A549 (cell line): Measurements from ENCODE around the gene TMPRSS11F. TPM values are rescaled to one million over a fixed set of nuclear protein-coding genes. Genes with fewer than 3 reads are reported as not detected.
"Not testable (repeated sequence)": the region's sequence is repeated elsewhere in the genome, so short reads cannot be mapped to it uniquely, and the experiment has no call there.

ENCODE experiments used
- ATAC-seq, 2 experiments: fragments of 200-7000 bp in 1 of 2; fragments of >200 bp in 1 of 2; cut with Nextera tagmentation in 1 of 2; cut with Tn5 transposase in 1 of 2; 3 replicates each; pipeline versions ENCODE4 v1.8.0 to v1.9.1; 2018 to 2020; ENCODE audit warnings: mild to moderate bottlenecking in 1 of 2, moderate library complexity in 1 of 2
- CTCF ChIA-PET: fragments of 300-600 bp; sonication (Branson Sonifier 250); formaldehyde crosslinking; extraction: SDS; loops from one replicate; lab custom pipeline; 2021; ENCODE audit warnings: antibody characterized with exemption, inconsistent platforms; lab: Yijun Ruan, JAX
- POLR2A ChIA-PET: fragments of 350-600 bp; formaldehyde crosslinking; extraction: SDS; loops from one replicate; lab custom pipeline; 2021; ENCODE audit warnings: antibody characterized with exemption, inconsistent platforms; lab: Yijun Ruan, JAX
- DNase-seq, 2 experiments: peaks; one replicate each; pipeline versions ENCODE4 v3.0.0 to v3.0.0-alpha.2; 2011 to 2016; ENCODE audit warnings: low read depth in 1 of 2, low spot score in 1 of 2
- FAIRE-seq: peaks from 2 replicates; lab custom pipeline; 2011; peaks lifted over from hg19 to GRCh38; lab: Jason Lieb, UNC
- H3K27ac ChIP-seq, 2 experiments: fragments of >200 bp; sonication (Bioruptor Twin); formaldehyde crosslinking; 3 replicates each; pipeline ENCODE4 v1.5.1; 2016 to 2017
- H3K4me1 ChIP-seq: fragments of >200 bp; sonication (Bioruptor Twin); formaldehyde crosslinking; 3 replicates; pipeline ENCODE4 v1.6.1; 2016
- H3K4me2 ChIP-seq: fragments of >200 bp; sonication (Bioruptor Twin); formaldehyde crosslinking; 3 replicates; pipeline ENCODE4 v1.6.1; 2016
- H3K4me3 ChIP-seq: fragments of >200 bp; sonication (Bioruptor Twin); formaldehyde crosslinking; 3 replicates; pipeline ENCODE4 v1.5.1; 2016
- H3K9me3 ChIP-seq: fragments of >200 bp; sonication (Bioruptor Twin); formaldehyde crosslinking; 3 replicates; pipeline ENCODE4 v1.6.1; 2016
- CBX2 ChIP-seq: fragments of 200-600 bp; sonication (generic); IDR thresholded peaks from 2 replicates; pipeline ENCODE4 v1.6.1; 2016; ENCODE audit warnings: low read depth, mild to moderate bottlenecking, borderline replicate concordance
- EP300 ChIP-seq, 2 experiments: fragments of >200 bp; sonication (Bioruptor Twin); formaldehyde crosslinking; IDR thresholded peaks; 2 replicates in 1 of 2; 3 replicates in 1 of 2; pipeline ENCODE4 v1.6.1; 2016 to 2017
- FOSB ChIP-seq: fragments of 250-450 bp; sonication (Bioruptor Pico); IDR thresholded peaks from 2 replicates; pipeline ENCODE4 v1.5.0; 2020; ENCODE audit warnings: mild to moderate bottlenecking, moderate library complexity
- FOXS1 ChIP-seq: fragments of 250-450 bp; sonication (Bioruptor Pico); IDR thresholded peaks from 2 replicates; pipeline ENCODE4 v1.5.0; 2020; ENCODE audit warnings: mild to moderate bottlenecking, moderate library complexity
- HEYL ChIP-seq: fragments of 250-450 bp; sonication (Bioruptor Pico); IDR thresholded peaks from 2 replicates; pipeline ENCODE4 v1.8.0; 2021; ENCODE audit warnings: mild to moderate bottlenecking, moderate library complexity
- HMGXB4 ChIP-seq: fragments of 250-450 bp; sonication (Bioruptor Pico); IDR thresholded peaks from 2 replicates; pipeline ENCODE4 v1.5.0; 2021; ENCODE audit warnings: mild to moderate bottlenecking, moderate library complexity, borderline replicate concordance
- HOXB5 ChIP-seq: fragments of 250-450 bp; sonication (Bioruptor Pico); IDR thresholded peaks from 2 replicates; pipeline ENCODE4 v1.5.0; 2020; ENCODE audit warnings: mild to moderate bottlenecking, moderate library complexity
- KDM1A ChIP-seq: fragments of 200-600 bp; sonication (generic); IDR thresholded peaks from 2 replicates; pipeline ENCODE4 v1.6.1; 2016; ENCODE audit warnings: low read depth, mild to moderate bottlenecking
- KDM5A ChIP-seq: fragments of 200-600 bp; sonication (generic); IDR thresholded peaks from 2 replicates; pipeline ENCODE4 v1.6.1; 2016; ENCODE audit warnings: antibody characterized with exemption, mild to moderate bottlenecking
- NFE2L2 ChIP-seq: fragments of 150-350 bp; conservative IDR thresholded peaks from 2 replicates; pipeline ENCODE4 v1.6.1; 2014; ENCODE audit warnings: low read length
- NR3C1 ChIP-seq: fragments of >200 bp; sonication (Bioruptor Twin); formaldehyde crosslinking; IDR thresholded peaks from 3 replicates; pipeline ENCODE4 v1.6.1; 2017
- POLR2A ChIP-seq: IDR thresholded peaks from 2 replicates; pipeline ENCODE4 v1.6.1; 2012; ENCODE audit warnings: mild to moderate bottlenecking, low read length
- POLR2AphosphoS2 ChIP-seq: conservative IDR thresholded peaks from 2 replicates; pipeline ENCODE4 v1.6.1; 2012; ENCODE audit warnings: low read length, improper control_type of control experiment, inconsistent platforms
- RAD21 ChIP-seq, 2 experiments: fragments of >200 bp in 1 of 2; sonication (Bioruptor Twin) in 1 of 2; formaldehyde crosslinking in 1 of 2; IDR thresholded peaks in 1 of 2; conservative IDR thresholded peaks in 1 of 2; 2 replicates in 1 of 2; 3 replicates in 1 of 2; pipeline ENCODE4 v1.6.1; 2012 to 2018; ENCODE audit warnings: inconsistent platforms in 1 of 2
- RARB ChIP-seq: fragments of 250-450 bp; sonication (Bioruptor Pico); IDR thresholded peaks from 2 replicates; pipeline ENCODE4 v1.8.0; 2021; ENCODE audit warnings: mild to moderate bottlenecking, moderate library complexity
- RNF2 ChIP-seq: fragments of 200-600 bp; sonication (generic); IDR thresholded peaks from 2 replicates; pipeline ENCODE4 v1.6.1; 2016; ENCODE audit warnings: low read depth, mild to moderate bottlenecking, antibody characterized with exemption, moderate library complexity, borderline replicate concordance
- SMC3 ChIP-seq: fragments of >200 bp; sonication (Bioruptor Twin); formaldehyde crosslinking; IDR thresholded peaks from 3 replicates; pipeline ENCODE4 v1.6.1; 2018; ENCODE audit warnings: inconsistent platforms
- TP53 ChIP-seq: fragments of 250-450 bp; sonication (Bioruptor Pico); IDR thresholded peaks from 2 replicates; pipeline ENCODE4 v1.5.0; 2021; ENCODE audit warnings: mild to moderate bottlenecking, moderate library complexity
- ZC3H11A ChIP-seq: fragments of 450-650 bp; IDR thresholded peaks from 2 replicates; pipeline ENCODE4 v1.6.1; 2014; ENCODE audit warnings: antibody characterized with exemption, mild to moderate bottlenecking
- ZFP36 ChIP-seq: fragments of 450-650 bp; IDR thresholded peaks from 2 replicates; pipeline ENCODE4 v1.6.1; 2014; ENCODE audit warnings: borderline replicate concordance; ENCODE audit not compliant: partially characterized antibody
- WGBS: methylation state at CpG from one replicate; pipeline ENCODE4 v1.1.6; 2017; ENCODE audit errors: missing lambda C conversion rate; 5-methylcytosine and 5-hydroxymethylcytosine counted together
- polyA plus RNA-seq, 4 experiments: library from polyadenylated mRNA; depleted of rRNA in 3 of 4; stranded (reverse); fragments of >200 nt; fragmentation: RNase III in 1 of 4; extraction: RNeasy Plus Mini Kit Qiagen cat#74134 plus additional on column Dnase treatment in 1 of 4; gene quantifications; 2 replicates in 3 of 4; 3 replicates in 1 of 4; pipeline ENCODE4 v1.2.3, GENCODE V29; 2011 to 2017
- TF ChIP-seq, protein P1 (sequence below): fragments of 200-600 bp; sonication (generic); IDR thresholded peaks from 2 replicates; pipeline ENCODE4 v1.6.1; 2016; ENCODE audit warnings: antibody characterized with exemption, mild to moderate bottlenecking, moderate library complexity
- TF ChIP-seq, protein P2 (sequence below): fragments of 450-650 bp; IDR thresholded peaks from 2 replicates; pipeline ENCODE4 v1.6.1; 2014; ENCODE audit warnings: antibody characterized with exemption
- TF ChIP-seq, protein P3 (sequence below): IDR thresholded peaks from 2 replicates; pipeline ENCODE4 v1.6.1; 2012
- TF ChIP-seq, protein P4 (sequence below): fragments of >200 bp; sonication (Bioruptor Twin); formaldehyde crosslinking; IDR thresholded peaks from 3 replicates; pipeline ENCODE4 v1.5.1; 2016

Gene TMPRSS11F
- polyA plus RNA-seq, 2 of the 4 experiments (the other 2 are of a cell fraction): not detected

DNA sequence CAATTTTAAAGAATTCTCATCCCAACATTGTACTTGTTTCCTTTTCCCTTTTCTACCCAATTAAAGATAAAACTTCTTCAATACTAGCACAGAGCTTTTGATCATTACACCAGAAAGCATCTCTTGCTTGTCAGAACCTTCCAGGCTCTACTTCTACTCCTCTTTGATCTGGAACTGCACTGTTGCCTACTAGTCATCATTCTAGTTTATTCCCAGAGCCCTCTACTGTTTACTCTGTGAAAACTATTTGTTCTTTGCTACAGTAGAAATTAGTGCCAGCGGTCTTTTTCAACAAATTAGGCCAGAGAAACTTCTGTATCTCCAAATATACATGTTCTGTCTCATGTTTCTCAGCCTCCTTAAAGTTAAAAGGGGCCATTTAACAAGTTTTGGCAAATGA lies 46.8 kb upstream of the TMPRSS11F start:
- TF ChIP-seq HMGXB4 (CRISPR knock-in tag) (no peak), NFE2L2 (no peak), POLR2AphosphoS2 (no peak), RARB (CRISPR knock-in tag) (no peak)
- TF ChIP-seq, all 56 proteins: peak for 0
- ATAC-seq (no peak), FAIRE-seq (no peak), DNase-seq (no peak)
- POLR2A ChIA-PET: no interaction called here
- WGBS: 8% methylated on average over 1 of the region's 1 CpG
- H3K4me3 ChIP-seq: no peak overlapping the region
- H3K4me1 ChIP-seq: peaks cover 10% of the 10 kb centered on the region; the same call in 2 of the 3 replicates
- H3K4me2 ChIP-seq: peak overlapping the region; percentile 26; the same call in 1 of the 3 replicates
- no peaks in the 10 kb centered on the region for H3K9me3 ChIP-seq
- no peak overlapping the region for H3K27ac ChIP-seq
- CTCF ChIA-PET: interaction anchor here (0.6 to 1.8 kb wide), 14 partner anchors 8 to 636 kb away, joined by 3 to 7 read pairs (median 3); no protein-coding TSS in a partner anchor

DNA sequence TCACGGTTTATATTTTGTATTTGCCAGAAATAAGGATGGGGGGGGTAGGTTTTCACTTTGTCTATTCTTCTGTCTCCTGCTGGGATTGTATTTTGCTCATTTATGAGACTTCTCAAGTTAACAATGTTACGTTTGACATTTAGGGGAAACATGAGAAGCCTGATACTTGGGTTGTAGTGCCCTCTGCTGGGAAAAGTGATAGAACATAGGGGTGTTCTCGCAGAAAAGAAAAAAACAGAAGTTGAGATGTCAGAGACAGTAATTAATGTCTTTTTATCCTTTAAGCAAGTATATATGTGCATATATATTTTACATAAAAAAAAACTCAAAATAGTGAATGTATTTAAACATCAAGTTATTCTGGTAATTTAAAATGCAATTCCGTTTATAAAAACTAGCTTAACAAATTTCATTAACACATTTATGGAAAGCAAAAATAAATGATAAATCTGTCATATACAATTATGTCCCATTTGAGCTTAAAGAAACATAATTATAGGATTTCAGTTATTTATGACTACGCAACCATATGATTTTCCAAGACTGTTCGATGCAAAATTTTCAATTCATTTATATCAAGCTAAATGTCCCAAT lies 46.0 kb upstream of the TMPRSS11F start:
- Histone ChIP-seq H3K4me3 (no peak overlapping the region), H3K9me3 (no peaks in the 10 kb centered on the region), H3K27ac (no peak overlapping the region), H3K4me2 (no peak overlapping the region), H3K4me1 (peaks cover 2% of the 10 kb centered on the region; the same call in 2 of the 3 replicates)
- TF ChIP-seq, protein P1, sequence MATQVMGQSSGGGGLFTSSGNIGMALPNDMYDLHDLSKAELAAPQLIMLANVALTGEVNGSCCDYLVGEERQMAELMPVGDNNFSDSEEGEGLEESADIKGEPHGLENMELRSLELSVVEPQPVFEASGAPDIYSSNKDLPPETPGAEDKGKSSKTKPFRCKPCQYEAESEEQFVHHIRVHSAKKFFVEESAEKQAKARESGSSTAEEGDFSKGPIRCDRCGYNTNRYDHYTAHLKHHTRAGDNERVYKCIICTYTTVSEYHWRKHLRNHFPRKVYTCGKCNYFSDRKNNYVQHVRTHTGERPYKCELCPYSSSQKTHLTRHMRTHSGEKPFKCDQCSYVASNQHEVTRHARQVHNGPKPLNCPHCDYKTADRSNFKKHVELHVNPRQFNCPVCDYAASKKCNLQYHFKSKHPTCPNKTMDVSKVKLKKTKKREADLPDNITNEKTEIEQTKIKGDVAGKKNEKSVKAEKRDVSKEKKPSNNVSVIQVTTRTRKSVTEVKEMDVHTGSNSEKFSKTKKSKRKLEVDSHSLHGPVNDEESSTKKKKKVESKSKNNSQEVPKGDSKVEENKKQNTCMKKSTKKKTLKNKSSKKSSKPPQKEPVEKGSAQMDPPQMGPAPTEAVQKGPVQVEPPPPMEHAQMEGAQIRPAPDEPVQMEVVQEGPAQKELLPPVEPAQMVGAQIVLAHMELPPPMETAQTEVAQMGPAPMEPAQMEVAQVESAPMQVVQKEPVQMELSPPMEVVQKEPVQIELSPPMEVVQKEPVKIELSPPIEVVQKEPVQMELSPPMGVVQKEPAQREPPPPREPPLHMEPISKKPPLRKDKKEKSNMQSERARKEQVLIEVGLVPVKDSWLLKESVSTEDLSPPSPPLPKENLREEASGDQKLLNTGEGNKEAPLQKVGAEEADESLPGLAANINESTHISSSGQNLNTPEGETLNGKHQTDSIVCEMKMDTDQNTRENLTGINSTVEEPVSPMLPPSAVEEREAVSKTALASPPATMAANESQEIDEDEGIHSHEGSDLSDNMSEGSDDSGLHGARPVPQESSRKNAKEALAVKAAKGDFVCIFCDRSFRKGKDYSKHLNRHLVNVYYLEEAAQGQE: no peak
- TF ChIP-seq NFE2L2: no peak
- TF ChIP-seq, protein P2, sequence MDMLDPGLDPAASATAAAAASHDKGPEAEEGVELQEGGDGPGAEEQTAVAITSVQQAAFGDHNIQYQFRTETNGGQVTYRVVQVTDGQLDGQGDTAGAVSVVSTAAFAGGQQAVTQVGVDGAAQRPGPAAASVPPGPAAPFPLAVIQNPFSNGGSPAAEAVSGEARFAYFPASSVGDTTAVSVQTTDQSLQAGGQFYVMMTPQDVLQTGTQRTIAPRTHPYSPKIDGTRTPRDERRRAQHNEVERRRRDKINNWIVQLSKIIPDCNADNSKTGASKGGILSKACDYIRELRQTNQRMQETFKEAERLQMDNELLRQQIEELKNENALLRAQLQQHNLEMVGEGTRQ: no peak
- TF ChIP-seq TP53 (CRISPR knock-in tag): no peak
- no peak for TF ChIP-seq EP300 (IDR thresholded peaks at IDR 0.05)
- TF ChIP-seq HOXB5: peak; percentile 56; the same call in 1 of the 2 replicates
- TF ChIP-seq, protein P3, sequence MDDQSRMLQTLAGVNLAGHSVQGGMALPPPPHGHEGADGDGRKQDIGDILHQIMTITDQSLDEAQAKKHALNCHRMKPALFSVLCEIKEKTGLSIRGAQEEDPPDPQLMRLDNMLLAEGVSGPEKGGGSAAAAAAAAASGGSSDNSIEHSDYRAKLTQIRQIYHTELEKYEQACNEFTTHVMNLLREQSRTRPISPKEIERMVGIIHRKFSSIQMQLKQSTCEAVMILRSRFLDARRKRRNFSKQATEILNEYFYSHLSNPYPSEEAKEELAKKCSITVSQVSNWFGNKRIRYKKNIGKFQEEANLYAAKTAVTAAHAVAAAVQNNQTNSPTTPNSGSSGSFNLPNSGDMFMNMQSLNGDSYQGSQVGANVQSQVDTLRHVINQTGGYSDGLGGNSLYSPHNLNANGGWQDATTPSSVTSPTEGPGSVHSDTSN: no peak
- TF ChIP-seq CBX2: no peak
- TF ChIP-seq FOSB (CRISPR knock-in tag): no peak
- TF ChIP-seq RNF2: no peak
- TF ChIP-seq, protein P4, sequence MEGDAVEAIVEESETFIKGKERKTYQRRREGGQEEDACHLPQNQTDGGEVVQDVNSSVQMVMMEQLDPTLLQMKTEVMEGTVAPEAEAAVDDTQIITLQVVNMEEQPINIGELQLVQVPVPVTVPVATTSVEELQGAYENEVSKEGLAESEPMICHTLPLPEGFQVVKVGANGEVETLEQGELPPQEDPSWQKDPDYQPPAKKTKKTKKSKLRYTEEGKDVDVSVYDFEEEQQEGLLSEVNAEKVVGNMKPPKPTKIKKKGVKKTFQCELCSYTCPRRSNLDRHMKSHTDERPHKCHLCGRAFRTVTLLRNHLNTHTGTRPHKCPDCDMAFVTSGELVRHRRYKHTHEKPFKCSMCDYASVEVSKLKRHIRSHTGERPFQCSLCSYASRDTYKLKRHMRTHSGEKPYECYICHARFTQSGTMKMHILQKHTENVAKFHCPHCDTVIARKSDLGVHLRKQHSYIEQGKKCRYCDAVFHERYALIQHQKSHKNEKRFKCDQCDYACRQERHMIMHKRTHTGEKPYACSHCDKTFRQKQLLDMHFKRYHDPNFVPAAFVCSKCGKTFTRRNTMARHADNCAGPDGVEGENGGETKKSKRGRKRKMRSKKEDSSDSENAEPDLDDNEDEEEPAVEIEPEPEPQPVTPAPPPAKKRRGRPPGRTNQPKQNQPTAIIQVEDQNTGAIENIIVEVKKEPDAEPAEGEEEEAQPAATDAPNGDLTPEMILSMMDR: peak; percentile 55
- no peak for TF ChIP-seq POLR2AphosphoS2
- no peak for TF ChIP-seq KDM5A
- TF ChIP-seq FOXS1 (CRISPR knock-in tag): no peak
- no peak for TF ChIP-seq HEYL (CRISPR knock-in tag)
- TF ChIP-seq RAD21 (conservative IDR thresholded peaks at IDR 0.05 in 1 of 2, IDR thresholded peaks at IDR 0.05 in 1 of 2): peak; percentile 74 to 79
- no peak for TF ChIP-seq POLR2A
- no peak for TF ChIP-seq NR3C1
- no peak for TF ChIP-seq KDM1A
- TF ChIP-seq ZFP36: no peak
- no peak for TF ChIP-seq ZC3H11A
- peak; percentile 64 for TF ChIP-seq SMC3
- CTCF ChIA-PET: interaction anchor here (0.6 to 1.8 kb wide), 20 partner anchors 8 to 636 kb away, joined by 3 to 7 read pairs (median 3); no protein-coding TSS in a partner anchor
- POLR2A ChIA-PET: no interaction called here
- FAIRE-seq (no peak), ATAC-seq (peak; percentile 54 to 69; a peak in 4 of 6 replicates), DNase-seq (peak; percentile 10 to 42)
- WGBS: 10% methylated on average over 6 of the region's 6 CpGs

DNA sequence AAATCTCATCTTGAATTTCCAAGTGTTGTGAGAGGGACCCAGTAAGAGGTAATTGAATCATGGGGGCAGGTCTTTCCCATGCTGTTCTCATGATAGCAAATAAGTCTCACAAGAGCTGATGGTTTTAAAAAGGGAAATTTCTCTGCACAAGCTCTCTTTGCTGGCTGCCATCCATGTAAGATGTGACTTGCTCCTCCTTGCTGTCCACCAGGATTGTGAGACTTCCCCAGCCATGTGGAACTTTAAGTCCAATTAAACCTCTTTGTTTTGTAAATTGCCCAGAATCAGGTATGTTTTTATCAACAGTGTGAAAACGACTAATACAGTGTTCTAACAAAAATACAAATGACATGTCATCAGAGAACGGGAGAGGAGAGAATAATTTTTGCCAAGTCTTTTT lies 44.7 kb upstream of the TMPRSS11F start:
- H3K9me3 ChIP-seq, ATAC-seq, H3K4me3 ChIP-seq, FAIRE-seq, H3K4me2 ChIP-seq, H3K27ac ChIP-seq, POLR2A ChIA-PET, H3K4me1 ChIP-seq, DNase-seq: not testable (repeated sequence)
- 27% methylated on average over 2 of the region's 2 CpGs for WGBS
- CTCF ChIA-PET: interaction anchor here (0.8 to 1.8 kb wide), 7 partner anchors 13 to 193 kb away, joined by 3 to 6 read pairs (median 3); no protein-coding TSS in a partner anchor
